GM19463 (cell line): ENCODE measurements around the gene ETV3.

ENCODE experiments used
- ATAC-seq: cut with Tn5 transposase; IDR thresholded peaks from one replicate; pipeline ENCODE4 v1.9.1; 2021; ENCODE audit warnings: mild to moderate bottlenecking, moderate library complexity; ENCODE audit not compliant: unreplicated experiment

ETV3 gene

DNA sequence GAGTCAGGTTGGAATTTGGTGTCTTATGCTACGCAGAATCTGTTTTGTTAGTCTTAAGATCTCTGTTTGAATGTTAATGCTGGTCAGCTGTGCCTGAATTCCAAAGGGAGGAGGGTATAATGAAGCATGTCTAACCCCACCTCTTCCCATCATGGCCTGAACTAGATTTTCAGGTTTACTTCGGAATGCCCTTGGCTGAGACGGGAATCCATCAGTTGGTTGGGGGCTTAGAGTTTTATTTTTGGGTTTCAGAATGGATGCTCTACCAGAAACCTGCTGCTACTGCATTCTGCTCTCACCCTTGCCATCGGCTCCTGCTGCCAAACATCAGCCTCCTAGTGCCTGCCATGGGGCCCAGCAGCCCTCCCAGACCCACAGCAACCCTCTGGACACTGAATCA is 24.1 kb upstream of the ETV3 start:
- ATAC-seq, result no peak

DNA sequence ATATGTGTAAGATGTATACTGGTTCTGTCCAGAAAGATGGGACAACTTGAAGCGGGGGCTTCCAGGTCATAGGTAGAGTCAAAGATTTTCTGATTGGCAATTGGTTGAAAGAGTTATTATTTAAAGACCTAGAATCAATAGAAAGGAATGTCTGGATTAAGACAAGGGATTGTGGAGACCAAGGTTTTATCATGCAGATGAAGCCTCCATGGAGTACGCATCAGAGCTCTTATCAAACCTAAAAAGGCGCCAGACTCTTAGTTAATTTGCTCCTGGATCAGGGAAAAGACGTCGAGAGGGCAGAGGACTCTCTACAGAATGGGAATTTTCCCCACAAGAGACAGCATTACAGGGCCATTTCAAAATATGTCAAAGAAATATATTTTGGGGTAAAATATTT is 23.7 kb upstream of the ETV3 start:
- no peak for ATAC-seq

DNA sequence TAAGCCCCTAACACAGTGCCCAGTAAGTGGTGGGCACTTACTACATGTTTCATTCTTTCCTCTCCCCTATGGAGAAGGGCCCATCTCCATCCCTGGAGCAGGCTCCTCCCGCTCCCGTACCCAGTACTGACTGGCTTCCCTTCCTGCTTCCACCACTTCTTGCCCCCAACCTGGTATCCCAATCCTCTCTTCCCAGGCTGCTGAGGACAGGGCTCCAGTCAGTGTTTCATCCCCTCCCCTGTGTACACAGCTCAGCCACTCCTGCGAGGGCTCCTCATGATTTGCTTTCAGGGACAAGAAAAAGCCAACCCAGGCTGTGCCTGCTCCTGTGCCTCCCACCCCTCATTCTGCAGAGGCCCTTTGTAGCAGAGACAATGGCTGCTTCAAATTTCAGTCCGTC is 20.8 kb upstream of the ETV3 start:
- no peak for ATAC-seq

DNA sequence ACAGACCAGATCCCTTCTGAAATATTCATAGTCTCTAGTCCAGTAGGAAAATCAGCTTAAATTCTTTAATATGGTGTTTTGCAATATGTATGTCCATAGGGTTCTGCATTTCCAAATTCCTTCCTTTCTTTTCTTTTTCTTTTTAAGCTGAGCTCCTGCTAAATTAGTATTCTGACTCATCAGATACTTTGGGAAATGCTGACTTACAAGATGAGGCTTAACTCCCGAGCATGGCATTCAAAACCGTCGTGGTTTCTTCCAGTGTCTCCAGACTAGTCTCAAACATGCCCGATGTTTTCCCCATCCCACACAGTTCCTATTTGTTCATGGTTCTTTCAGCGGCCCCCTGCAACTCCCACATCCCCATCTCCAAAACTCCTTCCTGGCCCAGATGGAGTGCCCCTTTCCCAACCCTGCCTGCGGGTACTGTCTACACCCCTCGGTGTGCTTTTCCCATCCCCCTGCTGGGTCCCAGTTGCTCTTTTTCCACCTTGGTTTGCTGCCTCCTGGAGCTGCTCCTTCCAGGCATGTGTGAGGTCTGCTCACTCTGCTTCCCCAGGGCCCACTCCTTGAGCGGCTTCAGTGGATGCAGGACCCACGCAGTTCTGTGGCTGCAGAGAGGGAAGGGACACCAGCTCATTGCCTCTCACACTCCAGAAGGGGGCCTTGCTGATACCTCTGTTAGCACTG is 19.5 kb upstream of the ETV3 start:
- no peak for ATAC-seq

DNA sequence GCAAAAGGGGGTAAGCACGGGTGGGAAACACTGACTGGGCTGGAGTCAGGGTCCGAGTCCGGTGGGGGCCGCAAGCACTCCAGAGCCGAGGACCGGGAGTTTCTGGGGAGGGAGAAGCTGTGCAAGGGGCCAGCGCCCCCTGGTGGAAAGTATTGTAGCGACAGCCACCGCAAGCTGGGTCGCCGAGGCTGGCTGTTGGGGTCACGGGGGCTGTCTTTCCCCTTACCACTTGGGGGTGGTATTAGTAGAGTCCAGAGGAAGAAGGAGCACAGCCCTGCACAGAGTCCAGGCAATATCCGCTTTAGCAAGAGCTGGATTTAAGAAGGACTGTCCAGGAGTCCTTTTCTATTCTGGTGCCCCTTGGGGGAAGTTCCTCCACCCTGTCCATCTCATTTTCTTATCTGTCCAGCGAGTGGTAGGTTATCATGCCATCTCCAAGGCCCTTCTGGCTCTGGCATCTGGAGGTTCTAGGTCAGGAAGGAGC is 17.9 kb upstream of the ETV3 start:
- no peak for ATAC-seq

DNA sequence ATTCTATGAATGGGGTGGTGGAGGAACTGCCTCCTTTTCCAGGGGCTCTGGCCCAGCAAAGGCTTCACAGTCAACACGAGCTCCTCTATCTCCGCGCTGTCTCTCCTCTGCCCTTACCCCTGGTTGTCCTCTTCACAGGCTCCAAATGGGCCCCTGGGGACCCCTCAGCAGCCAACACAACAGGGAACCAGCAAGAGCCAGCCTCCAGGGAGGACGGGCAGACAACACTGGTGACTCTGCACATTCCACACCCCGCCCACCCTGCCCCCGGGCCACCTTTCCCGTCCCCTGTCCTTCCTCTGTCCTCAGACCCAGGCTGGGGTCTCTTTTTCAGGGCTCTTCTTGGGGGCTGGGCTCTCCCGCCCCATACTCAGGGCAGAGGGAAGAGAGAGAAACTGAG is 17.5 kb upstream of the ETV3 start:
- ATAC-seq, result no peak

DNA sequence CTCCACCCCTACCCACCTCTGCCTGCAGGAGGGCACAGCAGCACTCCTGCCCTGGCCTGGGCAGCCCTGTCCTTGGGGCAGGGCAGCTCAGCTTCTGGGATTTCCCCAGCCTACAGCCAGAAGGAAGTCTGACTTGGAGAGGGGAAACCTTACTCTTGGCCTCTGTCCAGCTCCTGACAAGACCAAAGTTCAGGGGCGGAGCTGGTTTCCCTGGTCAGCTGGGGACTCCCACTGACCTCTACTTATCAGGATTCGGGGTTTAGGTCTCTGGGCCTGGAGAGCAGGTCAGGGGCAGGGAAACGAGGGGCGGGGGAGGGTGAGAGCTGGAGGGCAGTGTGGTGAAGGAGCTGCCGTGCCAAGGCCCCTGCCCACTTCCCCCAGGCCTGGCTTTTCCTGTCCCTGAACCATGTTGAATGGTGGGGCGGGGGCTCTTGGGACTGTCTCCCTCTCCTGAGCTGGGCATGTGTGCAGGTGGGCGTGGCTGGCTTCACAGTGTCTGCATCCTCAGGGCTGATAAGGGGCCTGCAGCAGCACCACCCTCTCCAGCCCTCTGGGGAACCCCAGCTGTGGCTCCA is 16.8 kb upstream of the ETV3 start:
- ATAC-seq, result no peak

DNA sequence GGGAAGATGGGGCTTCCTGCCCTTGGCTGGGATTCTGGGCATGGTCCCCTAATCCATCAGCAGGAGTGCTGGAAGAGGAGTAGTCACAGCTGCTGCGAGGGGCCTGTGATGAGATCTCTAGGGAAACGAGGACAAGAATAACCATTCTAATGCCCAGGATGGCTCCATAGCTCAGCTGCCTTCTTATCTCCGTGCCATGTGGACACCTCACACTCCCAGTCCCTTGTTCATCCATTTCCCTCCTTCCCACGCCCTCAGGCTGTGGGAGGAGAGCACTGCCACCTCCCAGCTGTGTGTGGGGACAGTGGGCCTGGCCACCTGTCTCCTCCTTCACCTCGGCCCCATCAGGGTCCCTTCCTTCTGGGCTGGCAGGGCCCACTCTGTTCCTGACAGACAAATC is 16.1 kb upstream of the ETV3 start:
- ATAC-seq, result no peak

DNA sequence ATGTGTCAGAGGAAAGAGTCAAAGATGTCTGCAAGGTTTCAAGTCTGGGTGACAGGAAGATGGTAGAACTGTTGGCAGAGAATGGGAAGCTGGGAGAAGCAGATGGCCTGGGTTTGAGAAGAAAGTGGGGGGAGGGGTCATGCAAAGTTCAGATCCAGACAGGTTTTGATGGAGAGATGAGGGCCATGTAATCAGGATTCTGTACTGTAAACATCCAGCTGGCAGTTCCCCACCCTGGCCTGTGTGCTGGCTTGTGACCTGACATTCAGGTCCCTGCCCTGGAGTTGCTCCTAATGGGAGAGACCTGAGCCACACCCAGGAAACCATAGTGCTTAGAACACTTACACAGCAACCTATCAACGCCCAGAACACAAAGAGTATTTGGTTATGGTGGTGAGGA is 15.6 kb upstream of the ETV3 start:
- ATAC-seq, result no peak

DNA sequence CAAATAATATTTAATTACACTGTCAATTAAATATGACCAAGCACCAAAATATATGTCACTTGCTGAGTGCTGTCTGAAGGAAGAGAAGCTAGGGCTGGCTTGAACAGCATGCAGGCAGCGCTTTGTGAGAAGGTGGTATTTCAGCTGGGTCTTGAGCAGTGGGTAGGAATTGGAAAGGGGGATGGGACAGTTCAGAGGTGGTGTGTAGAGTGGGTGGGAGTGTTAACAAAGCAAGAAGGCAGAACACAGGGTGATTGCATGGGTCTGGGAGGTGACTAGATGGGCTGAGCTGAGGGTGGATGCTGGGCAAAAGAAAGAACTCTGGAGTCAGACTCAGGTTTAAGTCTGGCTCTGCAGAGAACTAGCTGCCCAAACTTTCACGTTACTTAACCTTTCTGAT is 14.3 kb upstream of the ETV3 start:
- no peak for ATAC-seq

DNA sequence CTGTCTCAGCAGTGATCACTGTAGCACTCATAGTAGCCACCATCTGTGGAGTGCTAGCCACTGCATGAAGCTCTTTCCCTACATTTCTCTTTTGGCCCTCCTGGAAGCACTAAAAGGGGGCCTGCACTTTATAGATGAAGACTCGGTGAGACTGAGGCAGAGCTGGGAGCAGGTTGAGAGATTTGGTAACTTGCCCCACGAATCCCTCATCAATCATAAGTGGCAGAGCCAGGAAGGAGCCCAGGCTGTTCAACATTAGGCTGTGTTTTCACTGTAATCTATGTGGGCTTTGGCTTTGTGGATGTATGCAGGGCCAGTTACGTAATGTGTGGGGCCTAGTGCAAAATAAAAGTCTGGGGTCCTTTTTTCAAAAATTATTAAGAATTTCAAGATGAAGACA is 13.3 kb upstream of the ETV3 start:
- no peak for ATAC-seq

DNA sequence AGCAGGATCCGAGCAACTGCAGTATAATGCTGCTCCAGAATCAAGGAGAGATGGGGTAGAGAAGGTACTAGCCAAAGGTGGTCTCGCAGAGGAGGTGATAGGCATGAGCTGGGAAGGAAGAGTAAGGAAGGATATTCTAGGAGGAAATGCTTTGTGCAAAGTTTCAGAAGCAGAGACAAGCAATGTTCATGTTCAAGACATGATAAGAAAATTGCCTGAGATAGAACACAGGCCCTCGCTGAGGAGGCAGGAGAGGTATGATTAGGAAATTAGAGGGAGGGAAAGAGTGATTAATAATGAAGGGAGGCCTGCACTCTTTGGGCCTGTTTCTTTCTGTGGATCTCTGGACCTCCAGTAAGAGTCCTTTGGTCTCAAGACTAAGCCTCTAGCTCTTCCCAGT is 12.9 kb upstream of the ETV3 start:
- no peak for ATAC-seq

DNA sequence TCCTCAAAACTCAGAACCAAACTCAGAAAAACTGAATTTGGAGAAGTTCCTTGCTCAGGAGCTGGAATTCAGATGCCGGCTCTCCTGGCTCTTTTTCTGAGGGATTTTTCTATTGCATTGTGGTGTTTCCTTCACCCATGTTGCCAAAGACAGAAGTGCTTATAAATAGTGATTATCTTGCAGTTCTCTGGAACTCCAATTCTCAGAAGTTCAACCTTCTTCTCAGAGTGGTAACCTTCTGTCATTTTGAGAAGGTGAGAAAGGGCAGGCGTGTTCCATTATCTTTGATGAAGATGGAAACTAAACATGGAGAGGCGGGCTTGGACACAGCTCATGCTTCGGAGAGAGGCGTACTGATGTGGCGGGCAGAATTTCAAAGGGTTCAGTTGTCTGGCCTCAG is 12.4 kb upstream of the ETV3 start:
- no peak for ATAC-seq

DNA sequence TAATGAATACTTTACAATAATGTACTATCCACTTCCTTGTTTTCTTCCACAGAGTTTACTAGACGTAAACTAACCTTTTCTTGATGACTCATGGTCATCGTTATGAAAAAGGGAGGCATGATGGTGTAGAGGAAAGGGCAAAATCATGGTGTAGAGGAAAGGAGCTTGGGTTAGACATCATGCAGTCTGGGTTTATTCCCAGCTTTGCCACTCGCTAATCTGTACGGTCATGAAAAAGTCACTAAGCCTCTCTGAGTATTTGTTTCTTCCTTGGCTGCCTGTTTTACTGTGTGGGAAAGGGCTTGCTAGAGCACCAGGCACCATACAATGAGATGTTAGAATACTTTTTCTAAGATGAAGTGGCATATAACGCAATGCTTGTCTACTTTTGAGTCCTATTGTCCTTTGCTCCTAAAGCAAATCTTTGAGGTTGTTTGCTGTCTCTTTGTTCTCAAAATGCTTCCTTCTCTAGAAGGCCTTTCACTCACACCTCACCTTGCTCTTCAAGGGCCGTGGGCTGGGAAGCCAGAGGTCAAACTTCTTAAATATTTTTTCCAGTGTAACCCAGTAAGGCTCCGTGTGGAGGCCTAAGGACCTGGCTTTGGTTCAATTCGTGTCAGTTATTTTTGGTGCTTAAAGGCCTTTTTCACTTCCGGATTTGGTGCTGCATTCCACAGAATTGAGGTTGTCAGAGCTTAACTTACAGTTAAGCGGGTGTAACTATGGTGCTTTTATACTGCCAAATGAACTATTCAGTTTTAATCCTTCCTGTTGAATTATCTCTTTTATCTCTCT is 9.9 kb upstream of the ETV3 start:
- ATAC-seq, result no peak

DNA sequence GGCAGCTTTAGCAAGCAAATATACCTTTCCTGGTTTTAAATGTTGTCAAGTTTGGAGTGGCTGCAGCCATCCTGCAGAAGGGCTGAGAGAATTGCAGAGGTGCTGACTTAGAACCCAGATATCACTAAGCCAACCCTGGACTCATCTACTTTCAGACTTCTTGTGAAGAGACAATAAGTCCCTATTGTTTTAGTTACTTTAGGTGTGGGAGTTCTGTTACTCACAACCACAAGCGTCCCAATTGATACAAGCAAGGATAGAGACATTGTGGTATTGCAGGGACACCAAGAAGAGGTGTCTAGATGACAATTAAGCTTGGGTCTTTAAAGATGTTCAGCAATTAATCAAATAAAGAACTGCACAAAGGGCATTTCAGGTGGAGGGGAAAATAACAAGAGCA is 8.8 kb upstream of the ETV3 start:
- no peak for ATAC-seq

DNA sequence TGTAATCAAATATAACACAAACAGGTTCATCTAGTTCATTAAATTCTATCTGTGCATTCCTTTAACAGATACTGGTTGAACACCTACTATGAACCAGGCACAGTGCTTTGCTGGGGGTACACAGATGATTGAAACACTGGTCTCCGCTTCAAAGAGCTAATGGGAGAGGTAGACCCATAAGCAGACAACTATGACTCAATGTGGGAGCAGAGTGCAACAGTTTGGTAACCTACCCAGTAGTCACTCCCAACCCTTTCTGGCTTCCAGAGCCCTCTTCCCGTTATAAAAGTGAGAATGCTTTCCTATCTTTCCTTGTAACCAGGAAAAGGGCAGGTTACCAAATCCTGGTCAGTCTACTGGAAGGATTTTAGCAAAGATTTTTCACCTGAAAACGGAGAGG is 8.0 kb upstream of the ETV3 start:
- no peak for ATAC-seq

DNA sequence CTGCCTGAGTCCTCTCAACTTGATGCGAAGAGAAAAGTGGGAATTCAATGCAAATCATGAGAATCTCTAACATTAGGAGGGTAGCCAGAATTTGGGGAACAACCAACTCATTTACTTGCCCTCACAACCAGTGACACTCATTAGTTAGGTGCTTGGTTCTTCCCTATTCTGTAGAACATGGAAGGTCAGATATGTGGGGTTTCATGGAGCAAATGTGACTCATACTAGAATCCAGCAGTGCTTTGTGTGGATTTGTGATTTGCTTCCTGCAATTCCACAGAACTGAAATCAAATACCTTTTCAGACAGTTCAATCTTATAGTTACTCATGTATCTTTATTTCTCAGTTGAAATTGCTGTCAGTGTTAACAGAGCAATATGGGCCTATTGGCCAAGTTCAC is 6.9 kb upstream of the ETV3 start:
- no peak for ATAC-seq

DNA sequence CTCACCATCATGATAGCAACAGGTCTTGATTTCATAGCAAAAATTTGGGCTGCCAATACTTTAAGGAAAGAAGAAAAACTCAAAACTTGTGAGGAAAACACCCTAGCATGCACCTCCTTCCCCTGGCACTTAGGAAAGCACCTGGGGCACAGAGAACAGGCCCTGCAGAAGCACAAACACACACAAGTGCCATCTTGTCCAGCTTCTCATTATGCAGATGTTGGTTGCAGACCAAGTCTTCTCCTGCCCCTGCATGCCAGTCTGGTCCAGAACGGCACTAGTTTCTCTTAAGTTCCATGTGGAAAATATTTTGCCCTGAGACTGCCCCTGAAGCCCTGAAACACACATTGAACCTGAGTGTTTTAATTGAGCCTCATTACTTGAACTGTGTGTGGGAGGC is 6.3 kb upstream of the ETV3 start:
- no peak for ATAC-seq

DNA sequence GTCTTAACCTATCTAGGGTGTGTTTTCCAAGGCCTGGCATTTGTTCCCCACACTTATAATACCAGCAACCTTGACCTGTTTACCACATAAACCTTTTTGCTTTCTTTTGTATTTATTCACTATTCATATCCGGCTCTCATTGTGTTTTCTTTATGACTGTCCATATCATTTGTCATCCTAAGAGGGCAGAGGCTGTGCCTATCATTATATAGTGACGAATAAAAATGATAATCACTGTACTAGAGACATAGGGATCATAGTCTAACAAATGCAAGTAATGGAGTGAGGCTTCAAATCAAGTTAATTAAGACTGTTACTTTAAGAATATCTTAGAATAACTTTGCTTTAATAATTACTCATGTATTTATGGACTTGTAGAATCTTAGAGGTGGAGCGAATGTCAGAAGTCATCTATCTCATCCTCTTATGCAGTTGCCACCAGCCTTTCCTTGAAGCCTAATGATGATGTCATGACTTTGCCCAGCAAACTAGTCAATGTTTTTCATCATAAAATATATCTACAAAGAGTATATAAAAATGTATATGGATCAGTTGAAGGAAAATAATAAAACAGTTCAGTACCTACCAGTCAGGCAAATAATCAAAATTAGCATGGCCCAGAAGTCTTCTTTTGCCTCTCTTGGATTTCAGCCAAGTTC is 4.7 kb upstream of the ETV3 start:
- ATAC-seq, result no peak

DNA sequence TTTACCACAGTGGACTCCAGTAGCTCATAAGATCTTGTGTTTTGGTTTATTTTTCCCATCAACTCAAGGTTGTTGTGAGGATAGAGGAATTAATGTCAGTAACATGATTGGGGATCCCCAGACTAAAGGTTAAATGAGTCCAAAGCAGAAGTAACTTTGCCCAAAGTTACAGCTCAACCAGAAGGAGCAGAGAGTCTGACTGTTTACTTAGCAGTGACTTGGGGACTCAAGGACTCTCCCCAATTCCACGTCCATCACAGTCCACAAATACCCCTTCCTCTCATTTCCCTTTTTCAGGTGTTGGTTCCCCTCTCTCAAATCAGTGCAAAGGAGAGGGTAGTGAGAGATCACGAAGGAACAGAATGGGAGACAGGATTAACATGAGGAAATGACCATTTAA is 4.0 kb upstream of the ETV3 start:
- no peak for ATAC-seq

DNA sequence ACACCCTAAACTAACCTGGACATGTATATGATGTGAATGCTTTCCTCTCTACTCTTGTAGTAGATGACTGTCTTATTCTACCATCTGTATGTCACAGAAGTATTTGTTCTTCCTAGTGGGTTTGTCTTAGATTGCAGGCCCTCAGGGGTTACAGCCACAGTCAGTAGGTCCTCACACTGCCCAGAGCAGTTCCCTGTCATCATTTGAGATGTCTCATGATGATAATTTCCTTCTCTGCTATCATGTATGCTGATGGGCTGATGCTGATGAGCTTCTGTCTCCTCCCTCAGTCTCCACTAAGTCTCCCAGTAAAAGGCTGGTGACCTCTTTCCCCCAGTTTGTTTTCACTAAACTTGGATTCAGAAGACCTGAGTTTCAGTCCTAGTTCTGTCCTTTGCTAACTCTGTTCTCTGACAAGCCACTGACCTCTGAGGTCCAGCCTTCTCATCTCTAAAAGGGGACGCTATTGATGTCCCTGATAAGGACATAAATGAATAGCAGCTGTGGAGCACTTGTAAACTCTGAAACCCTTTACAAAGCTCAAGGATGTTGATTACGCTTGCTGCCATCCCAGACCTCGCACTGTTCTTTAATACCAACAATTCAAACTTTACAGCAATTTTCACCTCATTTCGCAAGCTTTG is 3.1 kb upstream of the ETV3 start:
- no peak for ATAC-seq
